ENCODE results near the gene NRF1.
"Not testable (repeated sequence)": the region's sequence is repeated elsewhere in the genome, so short reads cannot be mapped to it uniquely, and the experiment has no call there.

Gene NRF1

DNA sequence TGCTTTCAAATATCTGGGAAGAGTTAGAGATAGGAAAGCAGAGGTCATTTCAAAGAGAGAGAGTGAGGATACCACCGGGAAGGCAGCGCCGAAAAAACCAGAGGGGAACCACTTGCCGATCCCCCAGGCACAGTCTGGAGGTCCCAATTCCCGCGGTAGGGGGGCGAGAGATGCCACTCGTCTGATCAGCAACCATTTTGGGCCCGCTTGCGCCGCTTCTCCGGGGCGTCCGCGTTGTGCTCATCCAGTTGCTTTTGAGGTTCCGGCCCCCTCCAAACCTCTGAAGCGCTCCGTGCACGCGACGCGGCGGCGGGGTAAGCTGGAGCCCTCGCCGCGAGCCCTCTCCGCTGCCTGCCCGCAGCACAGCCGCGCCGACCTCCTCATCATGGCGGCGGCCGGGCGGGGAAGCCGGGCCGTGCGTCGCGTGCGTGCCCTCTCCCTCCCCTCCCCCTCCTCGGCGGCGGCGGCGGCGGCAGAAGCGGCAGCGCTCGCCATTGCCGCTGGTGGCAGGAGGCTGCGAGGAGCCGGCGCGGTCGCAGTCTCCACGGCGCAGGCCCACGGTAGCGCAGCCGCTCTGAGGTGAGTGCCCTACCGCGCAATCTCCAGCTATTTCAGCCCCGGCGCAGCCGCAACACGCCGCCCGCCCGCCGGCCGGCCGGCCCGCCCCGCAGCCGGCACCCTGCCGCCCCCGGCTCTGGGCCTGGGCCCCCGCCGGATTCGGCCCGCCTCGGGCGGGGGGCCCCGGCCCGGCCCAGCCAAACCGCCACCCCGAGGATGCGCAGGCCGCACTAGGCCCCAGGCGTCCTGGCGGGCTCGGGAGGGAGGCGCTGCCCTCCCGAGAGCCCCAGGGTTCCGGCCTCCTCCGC, at the start of gene NRF1:
TSS of gene NRF1 (plus strand) at position 475 of the 866 bp plus-strand sequence. CDS start 45,632 bp downstream, outside the sequence.
- peak; percentile 93 for DNase-seq (ENCODE audit: low spot score)

DNA sequence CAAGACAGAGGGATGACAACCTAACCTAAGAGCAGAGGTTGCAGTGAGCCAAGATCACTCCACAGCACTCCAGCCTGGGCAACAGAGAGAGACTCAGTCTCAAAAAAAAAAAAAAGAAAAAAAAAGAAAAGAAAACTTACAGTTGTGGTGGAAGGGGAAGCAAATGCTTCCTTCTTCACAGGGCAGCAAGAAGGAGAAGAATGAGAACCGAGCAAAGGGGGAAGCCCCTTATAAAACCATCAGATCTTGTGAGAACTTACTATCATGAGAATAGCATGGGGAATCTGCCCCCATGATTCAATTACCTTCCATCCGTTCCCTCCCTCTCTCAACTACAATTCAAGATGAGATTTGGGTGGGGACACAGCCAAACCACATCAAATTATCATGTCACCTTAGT, 45.2 kb upstream of the NRF1 start:
- DNase-seq (ENCODE audit: low spot score): peak; percentile 6

DNA sequence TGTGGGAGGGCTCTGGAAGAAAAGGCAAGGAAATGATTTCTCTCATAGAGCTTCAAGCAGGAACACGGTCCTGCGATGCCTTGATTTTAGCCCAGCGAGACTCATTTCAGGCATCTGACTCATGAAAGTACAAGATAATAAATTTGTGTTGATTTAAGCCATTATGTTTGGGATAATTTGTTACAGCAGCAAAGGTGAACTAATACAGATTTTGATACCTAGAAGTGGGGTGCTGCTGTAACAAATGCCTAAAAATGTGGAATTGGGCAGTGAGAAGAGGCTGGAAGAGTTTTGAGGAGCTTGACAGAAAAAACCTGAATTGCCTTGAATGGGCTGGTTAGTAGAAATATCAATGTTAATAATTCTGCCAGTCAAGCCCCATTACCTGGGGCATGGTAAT, 44.1 kb upstream of the NRF1 start:
- no peak for DNase-seq (ENCODE audit: low spot score)

DNA sequence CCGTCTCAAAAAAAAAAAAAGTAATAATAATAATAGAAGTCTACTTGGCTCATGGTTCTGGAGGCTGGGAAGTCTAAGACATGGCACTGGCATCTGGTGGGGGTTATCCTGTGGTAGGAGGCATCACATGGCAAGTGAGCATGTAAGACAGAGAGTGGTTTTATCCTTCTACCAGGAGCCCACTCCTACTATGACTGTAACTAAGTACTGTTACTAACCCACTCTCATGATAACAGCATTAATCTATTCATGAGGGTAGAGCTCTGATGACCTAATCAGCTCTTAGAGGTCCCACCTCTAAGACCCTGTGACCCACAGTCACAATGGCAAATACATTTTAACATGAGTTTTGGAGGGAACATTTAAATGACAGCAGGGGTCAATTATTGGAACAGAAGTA, 43.3 kb upstream of the NRF1 start:
- no peak for DNase-seq (ENCODE audit: low spot score)

DNA sequence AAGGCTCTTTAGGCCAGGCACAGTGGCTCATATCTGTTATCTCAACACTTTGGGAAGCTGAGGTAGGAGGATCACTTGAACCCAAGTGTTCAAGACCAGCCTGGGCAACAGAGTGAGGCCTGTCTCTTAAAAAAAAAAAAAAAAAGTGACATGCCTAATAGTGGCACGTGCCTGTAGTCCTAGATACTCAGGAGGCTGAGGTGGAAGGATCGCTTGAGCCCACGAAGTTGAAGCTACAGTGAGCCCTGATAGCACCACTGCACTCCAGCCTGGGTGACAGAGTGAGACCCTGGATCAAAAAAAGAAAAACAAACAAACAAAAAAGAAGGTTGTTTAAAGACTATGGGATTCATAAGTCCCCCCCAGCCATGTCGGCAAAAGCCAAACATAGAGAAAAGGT, 42.2 kb upstream of the NRF1 start:
- DNase-seq (ENCODE audit: low spot score): no peak

DNA sequence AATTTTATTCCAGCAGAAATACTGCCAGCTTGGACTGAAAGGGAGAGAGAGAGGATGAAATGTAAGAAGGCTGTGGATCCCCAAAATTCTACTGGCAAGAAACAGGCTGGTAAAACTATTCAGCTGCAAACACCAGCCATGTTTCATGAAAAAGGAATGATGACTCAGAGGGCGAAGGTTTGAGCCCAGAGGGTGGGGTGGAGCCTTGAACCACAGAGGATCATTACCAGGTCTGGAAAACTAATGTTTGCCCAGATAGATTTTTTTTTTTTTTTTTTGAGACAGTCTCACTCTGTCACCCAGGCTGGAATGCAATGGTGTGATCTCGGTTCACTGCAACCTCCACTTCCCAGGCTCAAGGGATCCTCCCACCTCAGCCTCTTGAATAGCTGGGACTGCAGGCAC, 41.7 kb upstream of the NRF1 start:
- DNase-seq (ENCODE audit: low spot score): no peak

DNA sequence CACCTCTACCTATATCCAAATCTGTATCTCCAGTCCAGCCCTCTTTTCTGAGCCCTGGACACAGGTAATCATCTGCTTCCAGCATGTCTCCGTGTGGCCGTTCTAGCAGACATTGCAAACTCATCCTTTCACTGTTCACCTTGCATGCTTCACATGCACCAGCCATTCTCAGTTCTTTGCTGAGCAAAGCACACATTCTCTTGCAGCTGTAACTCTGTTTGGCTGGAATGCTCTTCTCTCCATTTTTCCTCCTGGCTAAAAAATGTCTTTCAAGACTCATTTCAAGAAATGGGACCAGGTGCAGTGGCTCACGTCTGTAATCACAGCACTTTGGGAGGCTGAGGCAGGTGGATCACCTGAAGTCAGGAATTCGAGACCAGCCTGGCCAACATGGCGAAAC, 40.3 kb upstream of the NRF1 start:
- DNase-seq (ENCODE audit: low spot score): no peak

DNA sequence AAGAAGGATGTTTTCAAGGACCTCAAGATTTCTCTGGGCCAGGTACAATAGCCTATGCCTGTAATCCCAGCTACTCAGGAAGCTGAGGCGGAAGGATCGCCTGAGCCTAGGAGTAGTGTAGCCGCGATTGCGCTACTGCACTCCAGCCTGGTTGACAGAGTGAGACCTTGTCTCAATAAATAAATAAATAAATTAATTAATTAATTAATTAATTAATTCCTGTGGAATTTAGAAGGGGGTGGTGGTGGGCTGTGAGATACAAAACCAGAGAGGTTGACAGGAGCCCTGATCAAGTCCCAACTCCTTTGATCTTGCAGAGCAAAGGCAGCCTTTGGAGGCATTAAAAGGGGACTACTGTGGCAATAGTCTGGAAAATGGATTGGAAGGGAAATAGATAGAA, 39.3 kb upstream of the NRF1 start:
- no peak for DNase-seq (ENCODE audit: low spot score)

DNA sequence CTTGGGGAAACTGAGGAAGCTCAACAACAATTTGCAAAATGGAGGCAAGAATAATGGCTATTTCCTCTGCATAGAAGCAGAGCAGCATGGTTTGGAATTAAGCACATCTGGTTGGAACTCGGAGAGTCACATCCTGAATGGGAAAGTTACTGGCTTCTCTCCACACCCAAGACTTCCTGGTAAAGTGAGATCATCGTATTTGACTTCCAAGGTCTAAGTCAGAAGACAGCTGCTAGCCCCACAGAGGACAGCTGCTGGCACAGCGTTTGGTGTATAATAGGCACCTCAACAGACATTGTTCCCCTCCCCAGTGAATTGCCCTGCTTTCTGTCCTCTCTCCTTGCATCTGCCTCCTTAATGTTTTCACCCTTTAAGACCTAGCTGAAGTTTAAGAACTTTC, 37.0 kb upstream of the NRF1 start:
- no peak for DNase-seq (ENCODE audit: low spot score)

DNA sequence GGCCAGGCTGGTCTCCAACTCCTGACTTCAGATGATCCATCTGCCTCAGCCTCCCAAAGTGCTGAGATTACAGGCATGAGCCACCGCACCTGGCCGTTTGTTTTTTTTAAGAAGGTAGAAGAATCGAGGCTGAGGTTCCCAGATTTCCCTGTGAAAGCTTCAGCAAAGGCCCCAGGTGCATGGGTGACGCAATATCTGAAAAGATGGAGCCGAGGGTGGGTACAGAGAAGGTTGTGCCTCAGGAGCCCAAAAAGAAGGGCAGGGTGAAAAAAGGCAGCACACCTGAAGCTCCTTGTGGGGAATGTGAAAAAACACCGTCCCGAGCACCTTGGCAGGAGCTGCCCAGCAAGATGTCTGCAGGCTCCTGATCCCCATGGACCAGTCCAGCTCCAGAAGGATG, 35.8 kb upstream of the NRF1 start:
- no peak for DNase-seq (ENCODE audit: low spot score)

DNA sequence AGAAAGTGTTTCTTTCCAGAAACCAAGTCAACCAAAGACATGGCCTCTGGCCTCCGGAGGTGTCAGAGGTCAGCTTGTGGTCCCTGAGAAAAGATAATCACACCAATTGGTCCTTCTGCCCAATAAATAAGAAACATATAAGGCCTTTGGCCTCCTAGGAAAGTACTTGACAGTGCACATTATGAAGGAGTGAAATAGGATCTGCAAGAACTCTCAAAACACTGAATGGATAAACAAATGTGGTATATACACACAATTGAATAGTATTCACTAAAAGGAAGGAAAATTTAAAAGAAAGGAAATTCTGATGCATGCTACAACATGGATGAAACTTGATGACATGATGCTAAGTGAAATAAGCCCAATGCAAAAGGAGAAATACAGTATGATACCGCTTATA, 35.4 kb upstream of the NRF1 start:
- no peak for DNase-seq (ENCODE audit: low spot score)

DNA sequence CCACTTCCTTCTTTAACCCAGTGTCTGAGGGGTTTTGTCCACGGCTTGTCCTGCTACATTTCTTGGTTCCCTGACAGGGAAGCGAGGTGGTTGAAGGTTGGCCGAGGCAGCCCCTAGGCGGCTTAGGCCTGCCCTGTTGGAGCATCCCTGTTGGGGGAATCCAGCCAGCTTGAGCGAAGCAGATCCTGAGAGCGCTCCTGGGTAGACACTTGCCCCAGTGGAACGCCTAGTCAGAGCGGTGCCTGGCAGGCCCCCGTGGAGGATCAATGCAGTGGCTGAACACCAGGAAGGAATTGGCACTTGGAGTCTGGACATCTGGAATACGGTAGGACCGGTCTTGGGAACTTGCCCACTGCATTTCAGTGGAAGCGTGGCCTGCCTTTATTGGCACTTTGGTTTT, 32.7 kb upstream of the NRF1 start:
- no peak for DNase-seq (ENCODE audit: low spot score)

DNA sequence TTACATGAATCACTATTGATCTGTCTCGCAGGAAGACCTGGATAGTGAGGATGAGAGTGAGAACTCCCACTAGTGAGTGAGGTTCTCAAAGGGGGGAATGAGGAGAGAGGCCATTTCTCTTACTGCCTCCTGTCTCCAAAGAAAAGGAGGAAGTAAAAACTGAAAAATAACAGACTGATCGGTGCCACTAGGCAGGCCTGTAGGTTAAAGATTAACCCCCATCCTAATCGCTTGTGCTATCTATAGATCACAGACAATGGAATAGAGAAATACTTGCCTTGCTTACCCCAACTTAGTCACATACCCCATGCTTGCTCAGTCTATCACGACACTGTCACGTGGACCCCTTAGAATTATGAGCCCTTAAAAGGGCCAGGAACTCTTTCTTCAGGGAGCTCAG, 25.3 kb upstream of the NRF1 start:
- DNase-seq (ENCODE audit: low spot score): not testable (repeated sequence)

DNA sequence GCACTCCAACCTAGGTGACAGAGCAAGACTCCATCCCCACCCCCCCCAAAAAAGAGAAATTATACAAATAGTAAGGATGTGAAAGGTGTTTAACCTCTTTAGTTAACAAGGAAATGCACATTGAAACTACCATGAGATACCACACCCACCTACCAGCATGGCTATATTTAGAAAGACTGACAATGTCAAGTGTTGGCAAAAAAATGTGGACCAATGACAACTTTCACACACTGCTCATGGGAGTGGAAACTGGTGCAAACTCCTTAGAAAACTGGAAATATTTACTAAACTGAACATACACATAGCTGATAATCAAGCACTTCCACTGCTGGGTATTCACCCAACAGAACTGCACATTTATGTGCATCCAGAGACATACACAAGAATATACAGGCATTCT, 23.3 kb upstream of the NRF1 start:
- no peak for DNase-seq (ENCODE audit: low spot score)

DNA sequence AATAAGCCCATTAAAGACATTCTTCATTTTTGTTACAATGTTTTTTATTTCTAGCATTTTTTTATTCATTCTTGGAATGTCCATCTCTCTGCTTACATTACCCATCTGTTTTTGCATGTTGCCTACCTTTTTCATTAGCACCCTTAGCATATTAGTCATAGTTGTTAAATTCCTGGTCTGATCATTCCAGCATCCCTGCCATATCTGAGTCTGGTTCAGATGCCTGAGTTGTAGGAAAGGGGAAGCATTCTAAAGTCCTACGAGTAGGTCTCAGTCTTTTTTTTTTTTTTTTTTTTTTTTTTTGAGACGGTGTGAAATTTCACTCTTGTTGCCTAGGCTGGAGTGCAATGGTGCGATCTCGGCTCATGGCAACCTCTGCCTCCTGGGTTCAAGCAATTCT, 19.7 kb upstream of the NRF1 start:
- no peak for DNase-seq (ENCODE audit: low spot score)

DNA sequence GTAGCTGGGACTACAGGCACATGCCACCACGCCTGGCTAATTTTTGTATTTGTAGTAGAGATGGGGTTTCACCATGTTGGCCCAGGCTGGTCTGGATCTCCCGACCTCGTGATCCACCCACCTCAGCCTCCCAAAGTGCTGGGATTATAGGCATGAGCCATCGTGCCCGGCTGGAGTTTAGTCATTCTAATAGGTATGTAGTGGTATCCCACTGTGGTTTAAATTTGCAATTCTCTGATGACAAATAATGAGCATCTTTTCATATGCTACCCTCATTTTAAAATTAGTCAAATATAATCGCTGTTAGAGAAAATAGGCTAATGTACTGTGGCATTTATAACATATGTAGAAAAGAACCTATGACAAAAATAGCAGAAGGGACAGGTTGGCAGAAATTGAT, 15.1 kb upstream of the NRF1 start:
- not testable (repeated sequence) for DNase-seq (ENCODE audit: low spot score)

DNA sequence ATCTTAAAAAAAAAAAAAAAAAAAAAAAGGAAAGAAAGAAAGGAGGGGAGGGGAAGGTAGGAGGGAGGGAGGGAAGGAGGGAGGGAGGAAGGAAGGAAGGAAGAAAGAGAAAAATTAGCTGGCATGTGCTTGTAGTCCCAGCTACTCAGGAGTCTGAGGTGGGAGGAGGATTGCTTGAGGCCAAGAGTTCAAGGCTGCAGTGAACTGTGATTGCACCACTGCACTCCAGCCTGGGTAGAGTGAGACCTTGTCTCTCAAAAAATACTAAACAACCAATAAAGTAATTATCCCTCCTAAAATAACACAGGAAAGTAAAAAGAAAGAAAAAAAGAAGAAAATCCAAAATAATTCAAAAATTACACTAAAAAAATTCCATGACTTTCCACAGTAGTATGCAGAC, 13.8 kb upstream of the NRF1 start:
- DNase-seq (ENCODE audit: low spot score): no peak

DNA sequence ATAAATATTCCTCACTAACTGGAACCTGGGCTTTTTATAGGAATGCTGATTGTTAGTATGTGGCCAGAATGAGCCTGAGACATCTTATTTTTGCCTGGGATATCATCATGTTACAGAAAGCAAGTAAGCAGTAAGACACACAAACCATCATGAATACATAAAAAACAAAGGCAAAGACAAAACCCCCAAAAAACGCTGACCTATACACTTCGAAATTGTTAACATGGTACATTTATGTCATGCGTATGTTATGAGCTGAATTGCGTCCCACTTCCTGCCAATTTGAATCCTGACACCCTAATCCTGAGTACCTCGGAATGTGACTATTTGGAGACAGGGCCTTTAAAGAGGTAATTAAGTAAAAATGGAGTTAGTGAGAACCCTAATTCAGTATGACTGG, 12.3 kb upstream of the NRF1 start:
- DNase-seq (ENCODE audit: low spot score): no peak

DNA sequence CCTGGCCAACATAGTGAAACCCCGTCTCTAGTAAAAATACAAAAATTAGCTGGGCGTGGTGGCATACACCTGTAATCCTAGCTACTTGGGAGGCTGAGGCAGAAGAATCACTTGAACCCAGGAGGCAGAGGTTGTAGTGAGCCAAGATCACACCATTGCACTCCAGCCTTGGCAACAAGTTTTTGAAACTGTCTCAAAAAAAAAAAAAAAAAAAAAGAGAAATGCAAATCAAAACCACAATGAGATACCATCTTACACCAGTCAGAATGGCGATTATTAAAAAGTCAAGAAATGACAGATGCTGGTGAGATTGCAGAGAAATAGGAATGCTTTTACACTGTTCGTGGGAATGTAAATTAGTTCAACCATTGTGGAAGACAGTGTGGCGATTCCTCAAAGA, 7.9 kb upstream of the NRF1 start:
- DNase-seq (ENCODE audit: low spot score): not testable (repeated sequence)

DNA sequence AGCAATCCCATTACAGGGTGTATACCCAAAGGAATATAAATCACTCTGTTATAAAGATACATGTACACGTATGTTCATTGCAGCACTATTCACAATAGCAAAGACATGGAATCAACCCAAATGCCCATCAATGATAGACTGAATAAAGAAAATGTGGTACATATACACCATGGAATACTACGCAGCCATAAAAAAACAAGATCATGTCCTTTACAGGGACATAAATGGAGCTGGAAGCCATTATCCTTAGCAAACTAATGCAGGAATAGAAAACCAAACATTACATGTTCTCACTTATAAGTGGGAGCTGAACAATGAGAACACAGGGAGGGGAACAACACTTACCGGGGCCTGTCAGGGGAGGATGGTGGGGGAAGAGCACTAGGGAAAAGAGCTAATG, 7.5 kb upstream of the NRF1 start:
- DNase-seq (ENCODE audit: low spot score): not testable (repeated sequence)

DNA sequence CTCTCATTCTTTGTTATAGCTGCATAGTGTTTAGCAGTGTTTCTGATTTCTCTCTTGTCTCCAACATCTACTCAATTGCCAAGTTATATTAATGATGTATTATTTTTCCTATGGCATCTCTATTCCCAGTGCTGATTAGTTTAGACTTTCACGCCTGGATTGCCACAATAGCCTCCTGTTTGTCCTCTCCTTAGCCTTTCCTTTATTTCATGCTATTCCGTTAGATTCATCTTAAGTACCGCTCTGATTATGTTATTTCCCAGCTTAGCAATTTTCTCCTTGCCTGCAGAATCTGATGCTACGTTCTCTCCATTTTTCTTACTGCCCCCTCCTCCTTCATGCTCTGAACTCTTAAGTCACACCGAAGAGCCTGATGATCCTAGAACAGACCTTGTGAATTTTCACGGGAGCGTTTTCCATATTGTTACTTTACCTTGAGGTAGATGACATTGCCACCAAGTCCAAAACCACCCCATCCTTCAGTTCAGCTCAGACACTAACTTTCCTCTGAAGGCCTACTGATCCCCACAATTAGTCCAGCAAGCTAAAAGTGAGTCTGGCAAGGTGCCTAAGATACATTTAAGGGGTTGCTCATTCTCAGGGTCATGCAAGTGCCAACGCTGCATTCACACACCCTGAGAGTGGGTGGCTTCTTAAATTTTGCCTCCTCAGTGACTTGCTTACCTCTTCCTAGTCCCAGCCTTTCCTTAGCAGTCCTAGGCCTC, 6.6 kb upstream of the NRF1 start:
- DNase-seq (ENCODE audit: low spot score): no peak

DNA sequence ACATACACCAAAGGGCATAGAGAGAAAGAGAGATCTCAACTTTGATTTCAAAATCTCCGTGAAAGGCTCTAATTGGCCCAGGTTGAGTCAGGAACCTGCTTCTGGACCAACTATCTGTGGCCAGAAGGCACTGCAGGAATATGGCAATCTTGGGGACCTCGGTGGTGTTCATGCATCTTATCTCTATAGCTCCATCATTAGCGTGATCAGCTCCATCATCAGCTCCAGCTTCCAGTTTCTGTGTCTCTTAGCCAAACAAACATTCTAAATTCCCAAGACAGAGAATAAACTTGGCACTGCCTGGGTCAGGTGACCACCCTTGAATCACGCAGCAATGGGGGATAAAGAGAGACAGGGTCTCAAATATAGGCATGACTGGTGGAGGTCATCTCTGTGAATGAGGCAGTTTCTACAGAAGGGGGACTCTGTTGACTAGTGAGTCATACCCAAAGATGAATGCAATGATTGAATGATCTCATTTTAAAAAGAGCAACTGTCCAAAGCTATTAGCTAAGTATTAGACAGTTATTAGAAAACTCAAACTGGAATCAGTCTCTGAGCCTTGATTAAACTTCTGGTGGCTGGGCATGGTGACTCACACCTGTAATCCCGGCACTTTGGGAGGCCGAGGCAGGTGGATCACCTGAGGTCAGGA, 5.4 kb upstream of the NRF1 start:
- DNase-seq (ENCODE audit: low spot score): no peak

DNA sequence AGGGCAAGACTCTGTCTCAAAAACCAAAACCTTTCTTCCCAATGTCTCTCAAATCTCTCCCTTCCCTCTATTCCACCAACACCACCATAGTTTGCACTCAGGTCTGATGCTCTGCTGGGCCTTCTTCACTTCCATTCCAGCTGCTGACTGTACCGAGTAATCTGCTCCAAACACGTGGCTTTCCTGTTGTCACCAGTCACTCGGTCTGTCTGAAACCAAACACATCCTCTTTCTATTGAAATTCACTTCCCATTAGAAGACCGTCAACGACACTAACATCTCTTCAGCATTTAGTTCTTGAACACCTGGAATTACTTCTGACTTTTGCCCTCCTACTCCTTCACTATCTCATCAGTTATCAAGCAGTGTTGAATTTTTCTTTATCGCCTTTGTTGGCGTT, 4.7 kb upstream of the NRF1 start:
- DNase-seq (ENCODE audit: low spot score): peak; percentile 51

All from Ammon's horn (tissue), 1 donor.